Measurements from ENCODE around the gene KCNMA1. TPM values are rescaled to one million over a fixed set of nuclear protein-coding genes. Genes with fewer than 3 reads are reported as not detected.

Gene KCNMA1
- total and polyA plus RNA-seq, 9 of the 15 experiments (the other 6 are each of a cell fraction or from before 2014, with no cell fraction given), result 0.01 to 0.95 (median 0.15) TPM; not detected in 4

GRCh38 chr10:77380191-77380590 is 257.4 kb downstream of the KCNMA1 start (continued):
- no peak for TF ChIP-seq ZNF253 (CRISPR knock-in tag; conservative IDR thresholded peaks at IDR 0.05)

- FAIRE-seq, result no peak
- Histone ChIP-seq H3K9ac (ENCODE audit: insufficient read depth in 1 of 2, low read depth in 2 of 2, low read length in 2 of 2) (no peak overlapping the region), H4K20me1 (replicated peaks; ENCODE audit: control insufficient read depth, insufficient read depth, low read length) (no peaks in the 10 kb centered on the region), H3K4me2 (ENCODE audit: insufficient read depth, low read length) (no peak overlapping the region), H3K4me3 (no peak overlapping the region), H3K36me3 (ENCODE audit: control insufficient read depth, insufficient read depth, low read length) (no peaks in the 10 kb centered on the region), H3K79me2 (ENCODE audit: control insufficient read depth, insufficient read depth, low read length) (no peaks in the 10 kb centered on the region), H3K4me1 (replicated peaks in 1 of 2; ENCODE audit: control insufficient read depth in 2 of 2, insufficient read depth in 2 of 2, low read length in 2 of 2) (no peaks in the 10 kb centered on the region), H3K9me3 (replicated peaks; ENCODE audit: control insufficient read depth, insufficient read depth, low read depth, low read length) (no peaks in the 10 kb centered on the region), H2AFZ (ENCODE audit: low read depth, low read length) (no peak overlapping the region), H3K27me3 (ENCODE audit: control insufficient read depth in 2 of 2, insufficient read depth in 2 of 2, low read length in 2 of 2) (0 out of 5 replicates have a peak, but pooled peaks cover 0 to 4% of the 10 kb centered on the region in 2 experiments), H3K27ac (ENCODE audit: extremely low read depth, low read depth, low read length) (no peak overlapping the region), H3K9me1 (ENCODE audit: control insufficient read depth, insufficient read depth, low read length) (no peaks in the 10 kb centered on the region)
- no TSS peak for BruUV-seq (replicated peaks)
- intact Hi-C loops (cut with micrococcal nuclease), result no loop called here
- DNase-seq (ENCODE audit: extremely low read depth in 1 of 4, low spot score in 3 of 4), result no peak
- ChIA-PET CTCF (ENCODE audit: low intra/inter-chr PET ratio) (no interaction called here), POLR2A (no interaction called here)
- no peak for ATAC-seq
- in situ Hi-C loops (cut with MboI), result loop anchor here (25.0 kb wide), 1 partner anchor 259 kb away; the partner anchor contains the start of gene KCNMA1
- WGBS (ENCODE audit: insufficient coverage, low coverage, missing lambda C conversion rate), result 0% methylated on average over 4 of the region's 4 CpGs
- TF ChIP-seq, protein P1, sequence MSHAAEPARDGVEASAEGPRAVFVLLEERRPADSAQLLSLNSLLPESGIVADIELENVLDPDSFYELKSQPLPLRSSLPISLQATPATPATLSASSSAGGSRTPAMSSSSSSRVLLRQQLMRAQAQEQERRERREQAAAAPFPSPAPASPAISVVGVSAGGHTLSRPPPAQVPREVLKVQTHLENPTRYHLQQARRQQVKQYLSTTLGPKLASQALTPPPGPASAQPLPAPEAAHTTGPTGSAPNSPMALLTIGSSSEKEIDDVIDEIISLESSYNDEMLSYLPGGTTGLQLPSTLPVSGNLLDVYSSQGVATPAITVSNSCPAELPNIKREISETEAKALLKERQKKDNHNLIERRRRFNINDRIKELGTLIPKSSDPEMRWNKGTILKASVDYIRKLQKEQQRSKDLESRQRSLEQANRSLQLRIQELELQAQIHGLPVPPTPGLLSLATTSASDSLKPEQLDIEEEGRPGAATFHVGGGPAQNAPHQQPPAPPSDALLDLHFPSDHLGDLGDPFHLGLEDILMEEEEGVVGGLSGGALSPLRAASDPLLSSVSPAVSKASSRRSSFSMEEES (CRISPR knock-in tag; IDR thresholded peaks at IDR 0.05), result no peak
- TF ChIP-seq ZNF764 (CRISPR knock-in tag; IDR thresholded peaks at IDR 0.05; ENCODE audit: low read depth) (no peak), MAFK (IDR thresholded peaks at IDR 0.05; ENCODE audit: low read length) (no peak), ZNF436 (CRISPR knock-in tag; IDR thresholded peaks at IDR 0.05) (no peak), HNRNPH1 (optimal IDR thresholded peaks at IDR 0.05; ENCODE audit: low read depth, low read length) (no peak), ZNF274 (IDR thresholded peaks at IDR 0.05; ENCODE audit: borderline replicate concordance, low read depth, low read length) (no peak), LCOR (CRISPR knock-in tag; IDR thresholded peaks at IDR 0.05) (no peak), BRF1 (IDR thresholded peaks at IDR 0.05; ENCODE audit: borderline replicate concordance, extremely low read depth, insufficient read length) (no peak)
- TF ChIP-seq, protein P2, sequence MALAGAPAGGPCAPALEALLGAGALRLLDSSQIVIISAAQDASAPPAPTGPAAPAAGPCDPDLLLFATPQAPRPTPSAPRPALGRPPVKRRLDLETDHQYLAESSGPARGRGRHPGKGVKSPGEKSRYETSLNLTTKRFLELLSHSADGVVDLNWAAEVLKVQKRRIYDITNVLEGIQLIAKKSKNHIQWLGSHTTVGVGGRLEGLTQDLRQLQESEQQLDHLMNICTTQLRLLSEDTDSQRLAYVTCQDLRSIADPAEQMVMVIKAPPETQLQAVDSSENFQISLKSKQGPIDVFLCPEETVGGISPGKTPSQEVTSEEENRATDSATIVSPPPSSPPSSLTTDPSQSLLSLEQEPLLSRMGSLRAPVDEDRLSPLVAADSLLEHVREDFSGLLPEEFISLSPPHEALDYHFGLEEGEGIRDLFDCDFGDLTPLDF (CRISPR knock-in tag; IDR thresholded peaks at IDR 0.05), result no peak
- TF ChIP-seq, protein P3, sequence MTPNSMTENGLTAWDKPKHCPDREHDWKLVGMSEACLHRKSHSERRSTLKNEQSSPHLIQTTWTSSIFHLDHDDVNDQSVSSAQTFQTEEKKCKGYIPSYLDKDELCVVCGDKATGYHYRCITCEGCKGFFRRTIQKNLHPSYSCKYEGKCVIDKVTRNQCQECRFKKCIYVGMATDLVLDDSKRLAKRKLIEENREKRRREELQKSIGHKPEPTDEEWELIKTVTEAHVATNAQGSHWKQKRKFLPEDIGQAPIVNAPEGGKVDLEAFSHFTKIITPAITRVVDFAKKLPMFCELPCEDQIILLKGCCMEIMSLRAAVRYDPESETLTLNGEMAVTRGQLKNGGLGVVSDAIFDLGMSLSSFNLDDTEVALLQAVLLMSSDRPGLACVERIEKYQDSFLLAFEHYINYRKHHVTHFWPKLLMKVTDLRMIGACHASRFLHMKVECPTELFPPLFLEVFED (CRISPR knock-in tag; conservative IDR thresholded peaks at IDR 0.05), result no peak
Measured at GRCh38 chr10:77378366-77379349, 258.9 kb downstream of the KCNMA1 start.
